GM23338 (cell line): Measurements from ENCODE around the gene ARHGEF39. TPM values are rescaled to one million over a fixed set of nuclear protein-coding genes. Genes with fewer than 3 reads are reported as not detected.

Source experiments
- ATAC-seq: fragments of 200-7000 bp; cut with Tn5 transposase; 3 replicates; pipeline ENCODE4 v1.9.1; 2020
- DNase-seq: peaks from one replicate; pipeline ENCODE4 v3.0.0-alpha.2; 2015; ENCODE audit warnings: low spot score
- H2AFZ ChIP-seq: fragments of 200-600 bp; sonication (generic); 2 replicates; pipeline ENCODE4 v1.8.0; 2016; ENCODE audit warnings: antibody characterized with exemption, mild to moderate bottlenecking, moderate library complexity
- H3F3A ChIP-seq: fragments of 200-600 bp; sonication (generic); replicated peaks from 2 replicates; pipeline ENCODE4 v1.8.0; 2017; ENCODE audit warnings: antibody characterized with exemption, mixed run types, low read depth
- H3K27ac ChIP-seq: fragments of 200-600 bp; sonication (generic); 2 replicates; pipeline ENCODE4 v1.6.1; 2016; ENCODE audit warnings: low read depth
- H3K27me3 ChIP-seq: fragments of 200-600 bp; sonication (generic); 2 replicates; pipeline ENCODE4 v1.8.0; 2016; ENCODE audit warnings: mild to moderate bottlenecking, mixed run types, moderate library complexity; ENCODE audit not compliant: insufficient read depth
- H3K36me3 ChIP-seq: fragments of 200-600 bp; sonication (generic); 2 replicates; pipeline ENCODE4 v1.8.0; 2016; ENCODE audit warnings: mild to moderate bottlenecking; ENCODE audit not compliant: insufficient read depth
- H3K4me1 ChIP-seq: fragments of 200-600 bp; sonication (generic); 2 replicates; pipeline ENCODE4 v1.8.0; 2016; ENCODE audit warnings: mild to moderate bottlenecking, moderate library complexity; ENCODE audit not compliant: insufficient read depth
- H3K4me2 ChIP-seq: fragments of 200-600 bp; sonication (generic); 2 replicates; pipeline ENCODE4 v1.7.1; 2017; ENCODE audit warnings: mixed run types
- H3K4me3 ChIP-seq: fragments of 200-600 bp; sonication (generic); 2 replicates; pipeline ENCODE4 v1.6.1; 2016; ENCODE audit warnings: mixed run types
- H3K79me2 ChIP-seq: fragments of 200-600 bp; sonication (generic); replicated peaks from 2 replicates; pipeline ENCODE4 v1.8.0; 2017; ENCODE audit warnings: mild to moderate bottlenecking; ENCODE audit not compliant: insufficient read depth
- H3K9me2 ChIP-seq: fragments of 200-600 bp; sonication (generic); 2 replicates; pipeline ENCODE4 v1.8.0; 2017; ENCODE audit not compliant: insufficient read depth
- H4K20me1 ChIP-seq: fragments of 200-600 bp; sonication (generic); replicated peaks from 2 replicates; pipeline ENCODE4 v1.8.0; 2017; ENCODE audit warnings: mild to moderate bottlenecking; ENCODE audit not compliant: insufficient read depth
- H3K27ac Mint-ChIP-seq: 2 replicates; pipeline ENCODE4 v1.8.0; 2020; ENCODE audit warnings: inconsistent platforms, mild to moderate bottlenecking, moderate library complexity, mixed read lengths
- H3K27me3 Mint-ChIP-seq: 3 replicates; pipeline ENCODE4 v1.8.0; 2022; ENCODE audit warnings: low read depth, mild to moderate bottlenecking, moderate library complexity, mixed read lengths, inconsistent platforms; ENCODE audit not compliant: insufficient read depth, poor library complexity
- H3K36me3 Mint-ChIP-seq: 3 replicates; pipeline ENCODE4 v1.8.0; 2021; ENCODE audit warnings: low read depth, mild to moderate bottlenecking, inconsistent platforms, moderate library complexity, mixed read lengths
- H3K4me1 Mint-ChIP-seq: 3 replicates; pipeline ENCODE4 v1.8.0; 2020; ENCODE audit warnings: mild to moderate bottlenecking, inconsistent platforms, mixed read lengths
- H3K4me3 Mint-ChIP-seq: 3 replicates; pipeline ENCODE4 v1.8.0; 2021; ENCODE audit warnings: moderate library complexity, mild to moderate bottlenecking, inconsistent platforms, mixed read lengths
- H3K9me3 Mint-ChIP-seq: 3 replicates; pipeline ENCODE4 v1.8.0; 2020; ENCODE audit warnings: moderate library complexity, mild to moderate bottlenecking, inconsistent platforms, mixed read lengths
- CREB1 ChIP-seq: fragments of 250-450 bp; sonication (Bioruptor Pico); IDR thresholded peaks from 2 replicates; pipeline ENCODE4 v1.5.0; 2020; ENCODE audit warnings: low read depth, mild to moderate bottlenecking, moderate library complexity
- CTCF ChIP-seq, 2 experiments: fragments of 200-600 bp in 1 of 2; sonication (generic) in 1 of 2; conservative IDR thresholded peaks; 2 replicates each; pipeline versions ENCODE4 v1.5.1 to v1.6.1; 2016 to 2017; ENCODE audit warnings: antibody characterized with exemption in 2 of 2, low read depth in 2 of 2, mild to moderate bottlenecking in 2 of 2, moderate library complexity in 1 of 2
- EZH2 ChIP-seq: fragments of 200-600 bp; sonication (generic); IDR thresholded peaks from one replicate; pipeline ENCODE4 v1.8.0; 2017; ENCODE audit warnings: antibody characterized with exemption, mild to moderate bottlenecking, low read depth; ENCODE audit not compliant: unreplicated experiment
- EZH2phosphoT487 ChIP-seq: fragments of 200-600 bp; sonication (generic); IDR thresholded peaks from one replicate; pipeline ENCODE4 v1.8.1; 2018; ENCODE audit warnings: antibody characterized with exemption; ENCODE audit not compliant: unreplicated experiment
- JUNB ChIP-seq: IDR thresholded peaks from one replicate; pipeline ENCODE4 v1.6.1; 2016; ENCODE audit warnings: antibody characterized with exemption; ENCODE audit not compliant: unreplicated experiment
- NANOG ChIP-seq: IDR thresholded peaks from 2 replicates; pipeline ENCODE4 v1.6.1; 2016; ENCODE audit warnings: antibody characterized with exemption, borderline replicate concordance
- POLR2AphosphoS5 ChIP-seq: IDR thresholded peaks from 2 replicates; pipeline ENCODE4 v1.6.1; 2016; ENCODE audit warnings: antibody characterized with exemption, low read depth
- STAT1 ChIP-seq: IDR thresholded peaks from one replicate; pipeline ENCODE4 v1.6.1; 2016; ENCODE audit warnings: antibody characterized with exemption; ENCODE audit not compliant: unreplicated experiment
- ZNF114 ChIP-seq: fragments of 250-450 bp; sonication (Bioruptor Pico); IDR thresholded peaks from 2 replicates; pipeline ENCODE4 v1.5.0; 2020; ENCODE audit warnings: mild to moderate bottlenecking, moderate library complexity
- ZNF331 ChIP-seq: fragments of 250-450 bp; sonication (Bioruptor Pico); IDR thresholded peaks from 2 replicates; pipeline ENCODE4 v1.5.0; 2020; ENCODE audit warnings: low read depth, mild to moderate bottlenecking, moderate library complexity
- ZNF462 ChIP-seq: fragments of 250-450 bp; sonication (Bioruptor Pico); IDR thresholded peaks from 2 replicates; pipeline ENCODE4 v1.5.0; 2020; ENCODE audit warnings: mild to moderate bottlenecking, moderate library complexity
- polyA plus RNA-seq: library from polyadenylated mRNA; unstranded; fragments of >200 nt; fragmentation: Nextera tagmentation; extraction: Ambion mirVana; gene quantifications from 2 replicates; pipeline ENCODE4 v1.2.1, GENCODE V29; 2016
- total RNA-seq: library from RNA; depleted of rRNA; stranded (reverse); fragments of >200 nt; shearing (Covaris generic); gene quantifications from 2 replicates; pipeline ENCODE4 v1.2.3, GENCODE V29; 2014
- TF ChIP-seq, protein P1 (sequence below): IDR thresholded peaks from 2 replicates; pipeline ENCODE4 v1.6.1; 2016; ENCODE audit warnings: antibody characterized with exemption
- TF ChIP-seq, protein P2 (sequence below): IDR thresholded peaks from one replicate; pipeline ENCODE4 v1.6.1; 2018; ENCODE audit warnings: antibody characterized with exemption; ENCODE audit not compliant: unreplicated experiment

The ARHGEF39 gene
- total and polyA plus RNA-seq, 2 experiments from 2014 or later: 16.8 to 31.0 TPM

DNA sequence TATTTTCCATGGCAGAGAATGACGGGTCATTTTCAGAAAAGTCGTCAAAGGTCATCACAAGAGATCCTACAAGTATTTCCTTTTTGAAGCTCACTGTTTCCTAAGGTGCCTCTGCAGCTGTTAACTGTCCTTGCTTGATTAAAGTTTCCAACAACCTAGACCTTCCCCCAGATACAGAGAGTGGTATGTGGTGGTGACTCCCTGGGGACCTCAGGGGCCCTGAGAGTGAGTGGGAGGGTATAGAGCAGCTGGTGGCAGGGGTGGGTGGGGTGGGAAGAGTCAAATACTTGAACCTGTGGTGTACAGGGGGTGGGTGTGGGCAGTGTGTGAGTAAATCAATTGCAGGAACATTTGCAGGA is 45.2 kb downstream of the ARHGEF39 start:
- Mint-ChIP-seq H3K4me1 (peaks cover 14% of the 10 kb centered on the region), H3K9me3 (no peaks in the 10 kb centered on the region), H3K27me3 (peaks cover 37% of the 10 kb centered on the region), H3K4me3 (no peak overlapping the region), H3K36me3 (no peaks in the 10 kb centered on the region), H3K27ac (no peak overlapping the region)
- Histone ChIP-seq H3K79me2 (no peaks in the 10 kb centered on the region), H2AFZ (no peak overlapping the region), H3K4me2 (no peak overlapping the region), H3K4me1 (peaks cover 14% of the 10 kb centered on the region), H3K9me2 (no peaks in the 10 kb centered on the region), H3K4me3 (no peak overlapping the region), H4K20me1 (no peaks in the 10 kb centered on the region), H3K27ac (no peak overlapping the region), H3K36me3 (no peaks in the 10 kb centered on the region), H3F3A (peaks cover 17% of the 10 kb centered on the region), H3K27me3 (peaks cover 33% of the 10 kb centered on the region)
- DNase-seq (no peak), ATAC-seq (no peak)
- TF ChIP-seq POLR2AphosphoS5 (no peak), STAT1 (no peak), EZH2phosphoT487 (no peak), EZH2 (no peak), CTCF (conservative IDR thresholded peaks at IDR 0.05; ENCODE audit: low read depth in 2 of 2) (no peak), JUNB (no peak), ZNF114 (CRISPR knock-in tag) (no peak), NANOG (no peak), ZNF331 (CRISPR knock-in tag) (no peak), CREB1 (CRISPR knock-in tag) (no peak), ZNF462 (CRISPR knock-in tag) (no peak)
- TF ChIP-seq, protein P1, sequence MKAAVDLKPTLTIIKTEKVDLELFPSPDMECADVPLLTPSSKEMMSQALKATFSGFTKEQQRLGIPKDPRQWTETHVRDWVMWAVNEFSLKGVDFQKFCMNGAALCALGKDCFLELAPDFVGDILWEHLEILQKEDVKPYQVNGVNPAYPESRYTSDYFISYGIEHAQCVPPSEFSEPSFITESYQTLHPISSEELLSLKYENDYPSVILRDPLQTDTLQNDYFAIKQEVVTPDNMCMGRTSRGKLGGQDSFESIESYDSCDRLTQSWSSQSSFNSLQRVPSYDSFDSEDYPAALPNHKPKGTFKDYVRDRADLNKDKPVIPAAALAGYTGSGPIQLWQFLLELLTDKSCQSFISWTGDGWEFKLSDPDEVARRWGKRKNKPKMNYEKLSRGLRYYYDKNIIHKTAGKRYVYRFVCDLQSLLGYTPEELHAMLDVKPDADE: no peak
- TF ChIP-seq, protein P2, sequence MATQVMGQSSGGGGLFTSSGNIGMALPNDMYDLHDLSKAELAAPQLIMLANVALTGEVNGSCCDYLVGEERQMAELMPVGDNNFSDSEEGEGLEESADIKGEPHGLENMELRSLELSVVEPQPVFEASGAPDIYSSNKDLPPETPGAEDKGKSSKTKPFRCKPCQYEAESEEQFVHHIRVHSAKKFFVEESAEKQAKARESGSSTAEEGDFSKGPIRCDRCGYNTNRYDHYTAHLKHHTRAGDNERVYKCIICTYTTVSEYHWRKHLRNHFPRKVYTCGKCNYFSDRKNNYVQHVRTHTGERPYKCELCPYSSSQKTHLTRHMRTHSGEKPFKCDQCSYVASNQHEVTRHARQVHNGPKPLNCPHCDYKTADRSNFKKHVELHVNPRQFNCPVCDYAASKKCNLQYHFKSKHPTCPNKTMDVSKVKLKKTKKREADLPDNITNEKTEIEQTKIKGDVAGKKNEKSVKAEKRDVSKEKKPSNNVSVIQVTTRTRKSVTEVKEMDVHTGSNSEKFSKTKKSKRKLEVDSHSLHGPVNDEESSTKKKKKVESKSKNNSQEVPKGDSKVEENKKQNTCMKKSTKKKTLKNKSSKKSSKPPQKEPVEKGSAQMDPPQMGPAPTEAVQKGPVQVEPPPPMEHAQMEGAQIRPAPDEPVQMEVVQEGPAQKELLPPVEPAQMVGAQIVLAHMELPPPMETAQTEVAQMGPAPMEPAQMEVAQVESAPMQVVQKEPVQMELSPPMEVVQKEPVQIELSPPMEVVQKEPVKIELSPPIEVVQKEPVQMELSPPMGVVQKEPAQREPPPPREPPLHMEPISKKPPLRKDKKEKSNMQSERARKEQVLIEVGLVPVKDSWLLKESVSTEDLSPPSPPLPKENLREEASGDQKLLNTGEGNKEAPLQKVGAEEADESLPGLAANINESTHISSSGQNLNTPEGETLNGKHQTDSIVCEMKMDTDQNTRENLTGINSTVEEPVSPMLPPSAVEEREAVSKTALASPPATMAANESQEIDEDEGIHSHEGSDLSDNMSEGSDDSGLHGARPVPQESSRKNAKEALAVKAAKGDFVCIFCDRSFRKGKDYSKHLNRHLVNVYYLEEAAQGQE: no peak
